OCI-LY3 (cell line): Measurements from ENCODE around the gene PLCZ1.

Experiments used
- H2AFZ ChIP-seq: fragments of 200-600, 300-600 bp; shearing (Covaris generic); 2 replicates; pipeline ENCODE4 v1.6.0; 2014; ENCODE audit warnings: antibody characterized with exemption, low read depth, low read length
- H3K27ac ChIP-seq: fragments of 200-600, 300-600 bp; sonication (generic); 2 replicates; pipeline ENCODE4 v1.5.1; 2014; ENCODE audit warnings: mild to moderate bottlenecking, low read length, moderate library complexity, mixed read lengths
- H3K27me3 ChIP-seq: fragments of 200-600, 300-600 bp; sonication (generic); 2 replicates; pipeline ENCODE4 v1.6.1; 2014; ENCODE audit warnings: low read depth, low read length, mixed read lengths
- H3K36me3 ChIP-seq: fragments of 200-600, 300-600 bp; sonication (generic); replicated peaks from 2 replicates; pipeline ENCODE3; 2014; ENCODE audit warnings: low read depth, low read length, mixed read lengths
- H3K4me1 ChIP-seq: fragments of 300-600, 200-600 bp; sonication (generic); 2 replicates; pipeline ENCODE4 v1.6.1; 2014; ENCODE audit warnings: low read length, mixed read lengths
- H3K4me2 ChIP-seq: fragments of 200-600, 300-600 bp; sonication (generic); 2 replicates; pipeline ENCODE4 v1.6.1; 2014; ENCODE audit warnings: low read length, mixed read lengths
- H3K4me3 ChIP-seq: fragments of 300-600, 200-600 bp; sonication (generic); 2 replicates; pipeline ENCODE4 v1.5.1; 2014; ENCODE audit warnings: antibody characterized with exemption, mild to moderate bottlenecking, low read length, moderate library complexity
- H3K79me2 ChIP-seq: fragments of 300-600, 200-600 bp; shearing (Covaris generic); 2 replicates; pipeline ENCODE4 v1.6.1; 2014; ENCODE audit warnings: mild to moderate bottlenecking, low read length, mixed read lengths
- H3K9ac ChIP-seq: fragments of 300-600, 200-600 bp; shearing (Covaris generic); 2 replicates; pipeline ENCODE4 v1.6.0; 2014; ENCODE audit warnings: mild to moderate bottlenecking, low read length, moderate library complexity
- H3K9me3 ChIP-seq: fragments of 200-600, 300-600 bp; shearing (Covaris generic); 2 replicates; pipeline ENCODE4 v1.6.1; 2014; ENCODE audit warnings: low read length, mixed read lengths; ENCODE audit not compliant: insufficient read depth
- H4K20me1 ChIP-seq: fragments of 200-600, 300-600 bp; sonication (generic); 2 replicates; pipeline ENCODE4 v1.6.1; 2016; ENCODE audit warnings: low read length, mixed read lengths; ENCODE audit not compliant: insufficient read depth
- EZH2phosphoT487 ChIP-seq: fragments of 200-600 bp; shearing (Covaris generic); IDR thresholded peaks from 2 replicates; pipeline ENCODE4 v1.6.1; 2018; ENCODE audit warnings: antibody characterized with exemption, mixed run types, low read depth
- TF ChIP-seq, protein P1 (sequence below): fragments of 200-600, 300-600 bp; sonication (generic); IDR thresholded peaks from 2 replicates; pipeline ENCODE4 v1.5.1; 2014; ENCODE audit warnings: antibody characterized with exemption, low read length, low read depth

PLCZ1 gene

DNA sequence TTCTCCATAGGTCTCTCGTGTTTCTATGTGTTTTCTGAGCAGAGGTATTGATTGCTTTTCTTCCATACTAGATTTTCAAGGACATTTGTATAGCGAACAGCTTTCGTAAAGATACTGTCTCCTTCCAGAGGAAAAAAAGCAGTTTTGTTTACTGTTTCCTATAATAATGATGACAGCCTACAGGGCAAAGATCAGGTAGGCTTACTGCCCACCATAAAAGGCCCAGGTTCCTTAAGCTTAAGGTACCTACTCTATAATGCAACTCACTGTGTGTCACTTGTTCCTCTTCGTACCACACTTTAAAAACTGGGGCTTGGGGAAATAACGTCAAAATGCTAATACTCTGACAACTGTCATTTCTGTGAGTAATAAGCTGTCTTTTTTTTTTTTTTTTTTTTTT is 6.7 kb downstream of the PLCZ1 start:
- no peak for TF ChIP-seq EZH2phosphoT487
- TF ChIP-seq, protein P1, sequence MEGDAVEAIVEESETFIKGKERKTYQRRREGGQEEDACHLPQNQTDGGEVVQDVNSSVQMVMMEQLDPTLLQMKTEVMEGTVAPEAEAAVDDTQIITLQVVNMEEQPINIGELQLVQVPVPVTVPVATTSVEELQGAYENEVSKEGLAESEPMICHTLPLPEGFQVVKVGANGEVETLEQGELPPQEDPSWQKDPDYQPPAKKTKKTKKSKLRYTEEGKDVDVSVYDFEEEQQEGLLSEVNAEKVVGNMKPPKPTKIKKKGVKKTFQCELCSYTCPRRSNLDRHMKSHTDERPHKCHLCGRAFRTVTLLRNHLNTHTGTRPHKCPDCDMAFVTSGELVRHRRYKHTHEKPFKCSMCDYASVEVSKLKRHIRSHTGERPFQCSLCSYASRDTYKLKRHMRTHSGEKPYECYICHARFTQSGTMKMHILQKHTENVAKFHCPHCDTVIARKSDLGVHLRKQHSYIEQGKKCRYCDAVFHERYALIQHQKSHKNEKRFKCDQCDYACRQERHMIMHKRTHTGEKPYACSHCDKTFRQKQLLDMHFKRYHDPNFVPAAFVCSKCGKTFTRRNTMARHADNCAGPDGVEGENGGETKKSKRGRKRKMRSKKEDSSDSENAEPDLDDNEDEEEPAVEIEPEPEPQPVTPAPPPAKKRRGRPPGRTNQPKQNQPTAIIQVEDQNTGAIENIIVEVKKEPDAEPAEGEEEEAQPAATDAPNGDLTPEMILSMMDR: no peak
- H3K4me2 ChIP-seq: no peak overlapping the region
- no peaks in the 10 kb centered on the region for H3K27me3 ChIP-seq
- H2AFZ ChIP-seq: no peak overlapping the region
- H3K4me3 ChIP-seq: no peak overlapping the region
- H3K4me1 ChIP-seq: no peaks in the 10 kb centered on the region
- no peaks in the 10 kb centered on the region for H3K79me2 ChIP-seq
- H4K20me1 ChIP-seq: no peaks in the 10 kb centered on the region
- no peak overlapping the region for H3K9ac ChIP-seq
- no peak overlapping the region for H3K27ac ChIP-seq
- H3K36me3 ChIP-seq: no peaks in the 10 kb centered on the region
- H3K9me3 ChIP-seq: no peaks in the 10 kb centered on the region

DNA sequence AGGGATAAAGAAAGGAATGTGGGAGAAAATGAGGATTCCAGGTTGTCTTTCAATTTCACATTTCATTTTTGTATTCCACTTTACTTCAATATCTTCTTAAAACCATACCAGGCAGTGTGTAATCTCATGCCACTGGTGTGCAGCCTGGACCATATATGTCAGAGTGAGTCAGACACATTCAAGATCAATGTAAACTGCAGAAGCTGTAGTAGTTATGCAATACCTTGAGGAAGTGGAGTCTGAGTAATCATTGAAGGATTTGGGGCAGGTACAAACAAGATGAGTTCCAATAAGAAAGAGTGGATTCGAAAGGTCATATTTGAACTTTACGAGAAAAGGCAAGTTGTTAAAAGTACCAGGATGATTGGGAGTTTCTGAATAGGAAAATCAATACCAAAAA is 14.1 kb downstream of the PLCZ1 start:
- H3K4me1 ChIP-seq: no peaks in the 10 kb centered on the region
- H3K9ac ChIP-seq: no peak overlapping the region
- no peaks in the 10 kb centered on the region for H3K36me3 ChIP-seq
- H3K79me2 ChIP-seq: no peaks in the 10 kb centered on the region
- H3K27ac ChIP-seq: no peak overlapping the region
- no peaks in the 10 kb centered on the region for H3K9me3 ChIP-seq
- no peak overlapping the region for H3K4me3 ChIP-seq
- no peaks in the 10 kb centered on the region for H3K27me3 ChIP-seq
- no peak for TF ChIP-seq EZH2phosphoT487
- TF ChIP-seq, protein P1: no peak
- H4K20me1 ChIP-seq: no peaks in the 10 kb centered on the region
- no peak overlapping the region for H3K4me2 ChIP-seq
- H2AFZ ChIP-seq: no peak overlapping the region

DNA sequence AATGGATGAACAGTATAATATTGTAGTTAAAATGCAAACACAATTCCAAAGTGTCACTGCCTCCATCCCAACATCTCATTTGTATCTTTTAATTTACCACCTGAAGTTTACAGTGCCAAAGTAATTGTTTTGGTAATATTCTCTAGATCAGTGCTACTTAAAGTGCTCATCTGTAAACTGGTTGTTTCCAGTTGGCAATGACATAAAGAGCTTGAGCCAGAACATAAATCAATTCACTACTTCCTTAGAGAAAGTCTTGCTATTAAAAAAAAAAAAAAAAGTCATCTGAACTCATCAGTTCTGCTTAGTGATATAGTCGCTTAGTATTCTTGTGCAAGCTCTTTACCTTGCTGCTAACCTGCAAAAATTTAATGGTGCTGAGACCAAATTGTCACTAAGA is 16.4 kb downstream of the PLCZ1 start:
- Histone ChIP-seq H3K9ac (no peak overlapping the region), H3K27me3 (no peaks in the 10 kb centered on the region), H3K4me2 (no peak overlapping the region), H2AFZ (no peak overlapping the region), H3K27ac (no peak overlapping the region), H3K4me1 (no peaks in the 10 kb centered on the region), H3K79me2 (no peaks in the 10 kb centered on the region), H4K20me1 (no peaks in the 10 kb centered on the region), H3K36me3 (no peaks in the 10 kb centered on the region), H3K4me3 (no peak overlapping the region), H3K9me3 (no peaks in the 10 kb centered on the region)
- TF ChIP-seq EZH2phosphoT487: no peak
- TF ChIP-seq, protein P1: no peak

DNA sequence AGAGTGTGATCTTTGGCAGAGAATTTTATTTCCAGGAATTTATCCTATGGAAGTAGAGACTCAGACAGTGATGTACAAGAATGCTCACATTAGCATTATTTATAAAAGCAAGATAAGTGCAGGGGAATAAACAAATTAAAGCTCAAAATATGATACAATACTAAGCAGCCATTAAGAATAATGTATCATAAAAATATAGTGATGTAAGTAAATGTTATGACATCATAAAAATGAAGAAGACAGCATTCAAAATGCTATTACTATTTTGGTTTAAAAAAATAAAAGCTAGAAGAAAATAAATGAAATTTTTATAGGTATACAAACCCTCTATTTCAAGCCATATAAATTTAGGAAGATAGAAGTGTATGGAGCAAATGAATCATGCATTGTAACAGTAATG is 17.1 kb downstream of the PLCZ1 start:
- Histone ChIP-seq H3K36me3 (no peaks in the 10 kb centered on the region), H3K4me3 (no peak overlapping the region), H3K4me2 (no peak overlapping the region), H3K27ac (no peak overlapping the region), H3K9me3 (no peaks in the 10 kb centered on the region), H3K9ac (no peak overlapping the region), H2AFZ (no peak overlapping the region), H3K79me2 (no peaks in the 10 kb centered on the region), H4K20me1 (no peaks in the 10 kb centered on the region), H3K27me3 (no peaks in the 10 kb centered on the region), H3K4me1 (no peaks in the 10 kb centered on the region)
- TF ChIP-seq EZH2phosphoT487: no peak
- TF ChIP-seq, protein P1: no peak
